GM19239 (cell line): Measurements from ENCODE around the gene APRT.

ENCODE experiments used
- DNase-seq: peaks from one replicate; pipeline ENCODE4 v3.0.0; 2011; ENCODE audit warnings: low spot score; ENCODE audit not compliant: insufficient read length
- FAIRE-seq: peaks from 2 replicates; lab custom pipeline; 2011; peaks lifted over from hg19 to GRCh38; lab: Jason Lieb, UNC

Gene APRT

GRCh38 chr16:88810166-88810911 lies 1.4 kb downstream of the APRT start:
- FAIRE-seq (no peak), DNase-seq (no peak)

- no peak for DNase-seq
- no peak for FAIRE-seq
Observed at GRCh38 chr16:88809676-88810165, 2.0 kb downstream of the APRT start.

- no peak for DNase-seq
Observed at GRCh38 chr16:88809068-88809675, 2.6 kb downstream of the APRT start.

GRCh38 chr16:88807626-88808453 lies 3.9 kb downstream of the APRT start:
- no peak for FAIRE-seq
- DNase-seq: no peak

More at GRCh38 chr16:88809068-88809675, 2.6 kb downstream of the APRT start:
- FAIRE-seq: no peak

- no peak for DNase-seq
- no peak for FAIRE-seq
Observed at GRCh38 chr16:88807142-88807625, 4.5 kb downstream of the APRT start.

- DNase-seq (no peak), FAIRE-seq (no peak)
Observed at GRCh38 chr16:88806491-88807111, 5.1 kb downstream of the APRT start.

- DNase-seq (no peak), FAIRE-seq (no peak)
Observed at GRCh38 chr16:88805887-88806393, 5.8 kb downstream of the APRT start.

GRCh38 chr16:88805340-88805715 lies 6.4 kb downstream of the APRT start:
- FAIRE-seq: no peak
- DNase-seq: no peak

- no peak for DNase-seq
- no peak for FAIRE-seq
Observed at GRCh38 chr16:88804552-88805339, 7.0 kb downstream of the APRT start.

- DNase-seq (no peak), FAIRE-seq (no peak)
Observed at GRCh38 chr16:88804173-88804551, 7.6 kb downstream of the APRT start.

GRCh38 chr16:88803264-88803987 lies 8.3 kb downstream of the APRT start, which contains the start of gene CDT1:
Gene CDT1 (plus strand): TSS chr16:88803789. CDS start chr16:88803832, 43 bp downstream.
- FAIRE-seq (peak; percentile 92), DNase-seq (peak; percentile 99)

- FAIRE-seq: no peak
- DNase-seq: no peak
Observed at GRCh38 chr16:88800277-88800592, 11.5 kb downstream of the APRT start.

GRCh38 chr16:88799569-88800276 lies 12.0 kb downstream of the APRT start:
- no peak for DNase-seq
- FAIRE-seq: peak; percentile 40

- DNase-seq: no peak
- no peak for FAIRE-seq
Observed at GRCh38 chr16:88798772-88799455, 12.8 kb downstream of the APRT start.

- FAIRE-seq (no peak), DNase-seq (no peak)
Observed at GRCh38 chr16:88798073-88798472, 13.7 kb downstream of the APRT start.

GRCh38 chr16:88796278-88796677 lies 15.4 kb downstream of the APRT start:
- FAIRE-seq (no peak), DNase-seq (no peak)

- no peak for DNase-seq
- no peak for FAIRE-seq
Observed at GRCh38 chr16:88793251-88793954, 18.3 kb downstream of the APRT start.
